Measurements from ENCODE around the gene MAP1LC3A.

The MAP1LC3A gene

GRCh38 chr20:34530342-34530741 is 28.2 kb upstream of the MAP1LC3A start:
- no peak for DNase-seq

GRCh38 chr20:34531608-34532265 is 26.8 kb upstream of the MAP1LC3A start:
- no peak for DNase-seq

GRCh38 chr20:34532320-34532719 is 26.2 kb upstream of the MAP1LC3A start:
- DNase-seq = no peak

GRCh38 chr20:34532756-34533155 is 25.8 kb upstream of the MAP1LC3A start:
- DNase-seq = no peak

GRCh38 chr20:34534391-34535165 is 23.9 kb upstream of the MAP1LC3A start:
- DNase-seq = no peak

GRCh38 chr20:34535301-34535840 is 23.1 kb upstream of the MAP1LC3A start:
- DNase-seq = no peak

- no peak for DNase-seq
Observed at GRCh38 chr20:34535857-34536256, 22.7 kb upstream of the MAP1LC3A start.

- DNase-seq = peak; percentile 59
Observed at GRCh38 chr20:34536798-34537394, 21.6 kb upstream of the MAP1LC3A start.

- no peak for DNase-seq
Observed at GRCh38 chr20:34537651-34538050, 20.9 kb upstream of the MAP1LC3A start.

- DNase-seq = peak; percentile 61
Observed at GRCh38 chr20:34538671-34539123, 19.8 kb upstream of the MAP1LC3A start.

- no peak for DNase-seq
Observed at GRCh38 chr20:34539756-34540155, 18.8 kb upstream of the MAP1LC3A start.

GRCh38 chr20:34540596-34541263 is 17.8 kb upstream of the MAP1LC3A start:
- DNase-seq = no peak

GRCh38 chr20:34541264-34541901 is 17.1 kb upstream of the MAP1LC3A start:
- no peak for DNase-seq

GRCh38 chr20:34541917-34542316 is 16.6 kb upstream of the MAP1LC3A start:
- DNase-seq = no peak

GRCh38 chr20:34542439-34542838 is 16.1 kb upstream of the MAP1LC3A start:
- no peak for DNase-seq

- DNase-seq = no peak
Observed at GRCh38 chr20:34543463-34544056, 15.0 kb upstream of the MAP1LC3A start.

- peak; percentile 25 for DNase-seq
Observed at GRCh38 chr20:34544109-34544796, 14.3 kb upstream of the MAP1LC3A start.

- no peak for DNase-seq
Observed at GRCh38 chr20:34546751-34547181, 11.8 kb upstream of the MAP1LC3A start.

- no peak for DNase-seq
Observed at GRCh38 chr20:34547844-34548613, 10.5 kb upstream of the MAP1LC3A start.

GRCh38 chr20:34549291-34549928 is 9.1 kb upstream of the MAP1LC3A start:
- no peak for DNase-seq
